Right lobe of liver (tissue), 6 donors: ENCODE measurements around the gene STPG3. TPM values are rescaled to one million over a fixed set of nuclear protein-coding genes. Genes with fewer than 3 reads are reported as not detected.

Source experiments
- ATAC-seq, 4 donors: fragments of 200-7000 bp; cut with Tn5 transposase; one replicate each; pipeline ENCODE4 v1.9.1; 2020; ENCODE audit warnings: mild to moderate bottlenecking in 4 of 4, moderate library complexity in 4 of 4
- DNase-seq, 3 donors: peaks; one replicate each; pipeline ENCODE4 v3.0.0-alpha.2; 2020
- H3K27ac ChIP-seq, 3 donors: fragments of 200-600 bp; one replicate each; pipeline ENCODE4 v1.8.0; 2022
- H3K27me3 ChIP-seq, 2 donors: fragments of 200-600 bp; one replicate each; pipeline ENCODE4 v1.8.0; 2022
- H3K36me3 ChIP-seq, 4 donors: fragments of 200-600 bp; sonication (generic) in 1 of 4; one replicate each; pipeline versions ENCODE4 v1.5.1 to v1.8.0; 2017 to 2022; ENCODE audit warnings: control low read depth in 1 of 4
- H3K4me1 ChIP-seq, 4 donors: fragments of 200-600 bp; sonication (generic) in 1 of 4; one replicate each; pipeline versions ENCODE4 v1.5.1 to v1.8.0; 2017 to 2022; ENCODE audit warnings: control low read depth in 1 of 4
- H3K4me3 ChIP-seq, 3 donors: fragments of 200-600 bp; one replicate each; pipeline ENCODE4 v1.8.0; 2022
- H3K9me3 ChIP-seq, 4 donors: fragments of 200-600 bp; sonication (generic) in 1 of 4; one replicate each; pipeline versions ENCODE4 v1.5.1 to v1.8.0; 2017 to 2022; ENCODE audit warnings: control low read depth in 1 of 4
- CTCF ChIP-seq, 4 donors: fragments of 200-600 bp in 3 of 4; fragments of 450-650 bp in 1 of 4; IDR thresholded peaks; one replicate each; pipeline versions ENCODE4 v1.5.1 to v1.8.0; 2016 to 2022; ENCODE audit warnings: antibody characterized with exemption in 4 of 4, mild to moderate bottlenecking in 2 of 4
- POLR2A ChIP-seq: fragments of 450-650 bp; IDR thresholded peaks from one replicate; pipeline ENCODE4 v1.6.1; 2017; ENCODE audit warnings: antibody characterized with exemption, mild to moderate bottlenecking
- WGBS: methylation state at CpG from one replicate; pipeline ENCODE4 v1.1.6; 2018; ENCODE audit warnings: low coverage, low lambda C conversion rate; ENCODE audit not compliant: insufficient coverage; ENCODE audit errors: missing lambda C conversion rate; 5-methylcytosine and 5-hydroxymethylcytosine counted together
- intact Hi-C, 2 donors: fragments of 100-400 bp; cut with DNase I; formaldehyde crosslinking; loops; one replicate each; pipeline versions ENCODE4 v1.11.2 to v1.14.1; 2022
- total RNA-seq, 6 experiments: library from RNA; depleted of rRNA in 2 of 6; stranded (reverse); fragments of >200 nt in 2 of 6; fragmentation: NEBNext Ultra II Directional in 3 of 6; extraction: Animal tissue kit (Norgen Biotek cat#: 25700) in 3 of 6; gene quantifications; one replicate each; pipeline versions ENCODE4 v1.1.0 to v1.2.4, GENCODE V29; 2016 to 2023
- donor health status: DM: no; HTN: yes; CAD: no.
- donor health status: DM: no; HTN: no; CAD: no.
- donor health status: DM: no; HTN: no; CAD: no.
- donor health status: DM: no; HTN: yes; CAD: no.
- donor health status: DM: no; HTN: yes; CAD: no.

Gene STPG3
- total RNA-seq, 6 experiments from 2014 or later, result not detected

GRCh38 chr9:137269231-137269772 is 18.2 kb downstream of the STPG3 start:
- peak overlapping the region in 1 of 3 donors; percentile 28 for H3K4me3 ChIP-seq
- TF ChIP-seq CTCF (IDR thresholded peaks at IDR 0.05), result no peak
- TF ChIP-seq POLR2A, result no peak
- no peaks in the 10 kb centered on the region for H3K27me3 ChIP-seq
- H3K4me1 ChIP-seq, result peaks cover 0 to 28% (median 12%) of the 10 kb centered on the region in 4 donors
- ATAC-seq, result peak; percentile 61 to 82 (median 74)
- 22% methylated on average over 11 of the region's 17 CpGs for WGBS
- intact Hi-C loops, result no loop called here
- H3K36me3 ChIP-seq, result peaks cover 0 to 17% (median 2%) of the 10 kb centered on the region in 4 donors
- no peaks in the 10 kb centered on the region for H3K9me3 ChIP-seq
- H3K27ac ChIP-seq, result peak overlapping the region in 2 of 3 donors; percentile 41 to 47
- peak; percentile 62 to 76 (median 64) for DNase-seq

- ATAC-seq (no peak), DNase-seq (no peak)
- Histone ChIP-seq H3K27ac (no peak overlapping the region), H3K9me3 (no peaks in the 10 kb centered on the region), H3K27me3 (no peaks in the 10 kb centered on the region), H3K36me3 (peaks cover 0 to 10% (median 2%) of the 10 kb centered on the region in 4 donors), H3K4me1 (peaks cover 0 to 28% (median 12%) of the 10 kb centered on the region in 4 donors), H3K4me3 (no peak overlapping the region)
- WGBS, result 93% methylated on average over 3 of the region's 32 CpGs
- intact Hi-C loops, result no loop called here
- TF ChIP-seq POLR2A (no peak), CTCF (IDR thresholded peaks at IDR 0.05) (no peak)
Measured at GRCh38 chr9:137270929-137271695, 20.0 kb downstream of the STPG3 start.

GRCh38 chr9:137271696-137272076 is 20.6 kb downstream of the STPG3 start:
- no peak overlapping the region for H3K4me3 ChIP-seq
- H3K27ac ChIP-seq, result no peak overlapping the region
- no peak for ATAC-seq
- no peak for TF ChIP-seq CTCF (IDR thresholded peaks at IDR 0.05)
- TF ChIP-seq POLR2A, result no peak
- H3K9me3 ChIP-seq, result no peaks in the 10 kb centered on the region
- DNase-seq, result no peak
- H3K36me3 ChIP-seq, result peaks cover 0 to 10% (median 2%) of the 10 kb centered on the region in 4 donors
- H3K27me3 ChIP-seq, result no peaks in the 10 kb centered on the region
- intact Hi-C loops, result no loop called here
- H3K4me1 ChIP-seq, result peaks cover 0 to 28% (median 12%) of the 10 kb centered on the region in 4 donors
- WGBS, result 63% methylated on average over 1 of the region's 3 CpGs

GRCh38 chr9:137272241-137273094 is 21.4 kb downstream of the STPG3 start:
- TF ChIP-seq POLR2A (no peak), CTCF (IDR thresholded peaks at IDR 0.05) (no peak)
- no CpG with 5 or more reads among the region's 39 CpGs for WGBS
- peaks cover 0 to 28% (median 12%) of the 10 kb centered on the region in 4 donors for H3K4me1 ChIP-seq
- DNase-seq (no peak), ATAC-seq (no peak)
- intact Hi-C loops, result no loop called here
- peaks cover 0 to 10% (median 0%) of the 10 kb centered on the region in 4 donors for H3K36me3 ChIP-seq
- H3K27me3 ChIP-seq, result no peaks in the 10 kb centered on the region
- no peak overlapping the region for H3K4me3 ChIP-seq
- H3K9me3 ChIP-seq, result no peaks in the 10 kb centered on the region
- H3K27ac ChIP-seq, result no peak overlapping the region
